ENCODE data around the gene ASIP.

GRCh38 chr20:34285450-34285849, 44.2 kb downstream of the ASIP start:
- no peak for TF ChIP-seq RARB (CRISPR knock-in tag; IDR thresholded peaks at IDR 0.05)
- no peak for TF ChIP-seq CSDC2 (CRISPR knock-in tag; IDR thresholded peaks at IDR 0.05)
- no peak for TF ChIP-seq BACH2 (CRISPR knock-in tag; IDR thresholded peaks at IDR 0.05; ENCODE audit: borderline replicate concordance)
- TF ChIP-seq POU6F1 (CRISPR knock-in tag; IDR thresholded peaks at IDR 0.05; ENCODE audit: borderline replicate concordance, low read depth), result no peak
- no peak for TF ChIP-seq ARNTL (CRISPR knock-in tag; IDR thresholded peaks at IDR 0.05; ENCODE audit: borderline replicate concordance, low read depth)
- TF ChIP-seq ZFP30 (CRISPR knock-in tag; IDR thresholded peaks at IDR 0.05), result no peak
- no peak for TF ChIP-seq ZFP3 (CRISPR knock-in tag; IDR thresholded peaks at IDR 0.05)
- no peak for TF ChIP-seq TOX (CRISPR knock-in tag; IDR thresholded peaks at IDR 0.05; ENCODE audit: borderline replicate concordance)
- no peak for TF ChIP-seq SNAI2 (CRISPR knock-in tag; IDR thresholded peaks at IDR 0.05)
- no peak for TF ChIP-seq PATZ1 (CRISPR knock-in tag; IDR thresholded peaks at IDR 0.05; ENCODE audit: borderline replicate concordance)
- TF ChIP-seq ZNF8 (CRISPR knock-in tag; IDR thresholded peaks at IDR 0.05), result no peak
- TF ChIP-seq ZC3H10 (CRISPR knock-in tag; IDR thresholded peaks at IDR 0.05), result no peak
- TF ChIP-seq CREB5 (CRISPR knock-in tag; IDR thresholded peaks at IDR 0.05; ENCODE audit: low read depth), result no peak
- no peak for TF ChIP-seq CSRNP3 (CRISPR knock-in tag; IDR thresholded peaks at IDR 0.05)

Data from SK-N-SH treated with all-trans-retinoic acid at 6 μM for 48 hours (cell line).